Measurements from ENCODE around the gene AGXT.

GRCh38 chr2:240888890-240889573 is 20.4 kb downstream of the AGXT start:
- TF ChIP-seq, protein P1, sequence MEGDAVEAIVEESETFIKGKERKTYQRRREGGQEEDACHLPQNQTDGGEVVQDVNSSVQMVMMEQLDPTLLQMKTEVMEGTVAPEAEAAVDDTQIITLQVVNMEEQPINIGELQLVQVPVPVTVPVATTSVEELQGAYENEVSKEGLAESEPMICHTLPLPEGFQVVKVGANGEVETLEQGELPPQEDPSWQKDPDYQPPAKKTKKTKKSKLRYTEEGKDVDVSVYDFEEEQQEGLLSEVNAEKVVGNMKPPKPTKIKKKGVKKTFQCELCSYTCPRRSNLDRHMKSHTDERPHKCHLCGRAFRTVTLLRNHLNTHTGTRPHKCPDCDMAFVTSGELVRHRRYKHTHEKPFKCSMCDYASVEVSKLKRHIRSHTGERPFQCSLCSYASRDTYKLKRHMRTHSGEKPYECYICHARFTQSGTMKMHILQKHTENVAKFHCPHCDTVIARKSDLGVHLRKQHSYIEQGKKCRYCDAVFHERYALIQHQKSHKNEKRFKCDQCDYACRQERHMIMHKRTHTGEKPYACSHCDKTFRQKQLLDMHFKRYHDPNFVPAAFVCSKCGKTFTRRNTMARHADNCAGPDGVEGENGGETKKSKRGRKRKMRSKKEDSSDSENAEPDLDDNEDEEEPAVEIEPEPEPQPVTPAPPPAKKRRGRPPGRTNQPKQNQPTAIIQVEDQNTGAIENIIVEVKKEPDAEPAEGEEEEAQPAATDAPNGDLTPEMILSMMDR (IDR thresholded peaks at IDR 0.05): no peak
- no peak for TF ChIP-seq POLR2AphosphoS5 (IDR thresholded peaks at IDR 0.05)
- TF ChIP-seq EP300 (IDR thresholded peaks at IDR 0.05): no peak
- TF ChIP-seq POLR2A (IDR thresholded peaks at IDR 0.05): no peak
